WERI-Rb-1 (cell line): ENCODE results near the gene DAAM1.

Experiments used
- DNase-seq: peaks from one replicate; pipeline ENCODE4 v3.0.0-alpha.2; 2020
- H3K27ac ChIP-seq: fragments of 250-450 bp; sonication (Bioruptor Pico); 2 replicates; pipeline ENCODE4 v1.5.1; 2020; ENCODE audit warnings: mild to moderate bottlenecking, moderate library complexity
- H3K27me3 ChIP-seq: fragments of 250-450 bp; sonication (Bioruptor Pico); 2 replicates; pipeline ENCODE4 v1.5.1; 2021; ENCODE audit warnings: mild to moderate bottlenecking, low read depth, moderate library complexity; ENCODE audit not compliant: insufficient read depth, severe bottlenecking
- H3K36me3 ChIP-seq: fragments of 250-450 bp; sonication (Bioruptor Pico); 2 replicates; pipeline ENCODE4 v1.5.1; 2020; ENCODE audit warnings: mild to moderate bottlenecking, moderate library complexity
- H3K4me3 ChIP-seq: 2 replicates; pipeline ENCODE4 v1.5.1; 2011; ENCODE audit warnings: low read depth, mild to moderate bottlenecking, control low read depth, low read length
- H3K9me3 ChIP-seq: fragments of 250-450 bp; sonication (Bioruptor Pico); 2 replicates; pipeline ENCODE4 v1.5.1; 2021; ENCODE audit warnings: mild to moderate bottlenecking, moderate library complexity; ENCODE audit not compliant: severe bottlenecking
- CTCF ChIP-seq: IDR thresholded peaks from 2 replicates; pipeline ENCODE4 v1.5.1; 2011; ENCODE audit warnings: low read depth, mild to moderate bottlenecking, control low read depth, inconsistent platforms, low read length

The DAAM1 gene

GRCh38 chr14:59360923-59361794 lies 172.7 kb downstream of the DAAM1 start:
- DNase-seq: no peak

GRCh38 chr14:59362513-59362912 lies 174.0 kb downstream of the DAAM1 start:
- Histone ChIP-seq H3K36me3 (peaks cover 40% of the 10 kb centered on the region), H3K27ac (no peak overlapping the region), H3K4me3 (no peak overlapping the region), H3K9me3 (no peaks in the 10 kb centered on the region), H3K27me3 (no peaks in the 10 kb centered on the region)
- no peak for DNase-seq
- no peak for TF ChIP-seq CTCF

More at GRCh38 chr14:59360923-59361794, 172.7 kb downstream of the DAAM1 start:
- H3K36me3 ChIP-seq: peaks cover 49% of the 10 kb centered on the region
- no peak for TF ChIP-seq CTCF
- H3K27me3 ChIP-seq: no peaks in the 10 kb centered on the region
- H3K4me3 ChIP-seq: no peak overlapping the region
- no peaks in the 10 kb centered on the region for H3K9me3 ChIP-seq
- no peak overlapping the region for H3K27ac ChIP-seq

- H3K27ac ChIP-seq: no peak overlapping the region
- no peak overlapping the region for H3K4me3 ChIP-seq
Measured at GRCh38 chr14:59363531-59364226, 175.2 kb downstream of the DAAM1 start.

GRCh38 chr14:59370158-59370742 lies 181.8 kb downstream of the DAAM1 start:
- no peak for DNase-seq
- no peak for TF ChIP-seq CTCF
- Histone ChIP-seq H3K27me3 (no peaks in the 10 kb centered on the region), H3K9me3 (no peaks in the 10 kb centered on the region), H3K36me3 (peaks cover 19% of the 10 kb centered on the region), H3K27ac (no peak overlapping the region), H3K4me3 (no peak overlapping the region)

More at GRCh38 chr14:59363531-59364226, 175.2 kb downstream of the DAAM1 start:
- Histone ChIP-seq H3K9me3 (no peaks in the 10 kb centered on the region), H3K27me3 (no peaks in the 10 kb centered on the region), H3K36me3 (peaks cover 43% of the 10 kb centered on the region)
- no peak for DNase-seq
- TF ChIP-seq CTCF: no peak

- H3K9me3 ChIP-seq: no peaks in the 10 kb centered on the region
- no peak overlapping the region for H3K27ac ChIP-seq
- H3K4me3 ChIP-seq: no peak overlapping the region
- H3K36me3 ChIP-seq: peaks cover 19% of the 10 kb centered on the region
- no peaks in the 10 kb centered on the region for H3K27me3 ChIP-seq
- no peak for TF ChIP-seq CTCF
- DNase-seq: no peak
Measured at GRCh38 chr14:59371771-59372170, 183.3 kb downstream of the DAAM1 start.
